ENCODE measurements around the gene PDE7B.
"Not testable (repeated sequence)": the region's sequence is repeated elsewhere in the genome, so short reads cannot be mapped to it uniquely, and the experiment has no call there.

Gene PDE7B

GRCh38 chr6:136102991-136103688 is 251.6 kb downstream of the PDE7B start:
- Mint-ChIP-seq H3K4me1 (ENCODE audit: low read depth) (no peaks in the 10 kb centered on the region), H3K27ac (no peak overlapping the region), H3K27me3 (peaks cover 2% of the 10 kb centered on the region), H3K9me3 (ENCODE audit: low read depth) (no peaks in the 10 kb centered on the region), H3K36me3 (no peaks in the 10 kb centered on the region), H3K4me3 (no peak overlapping the region)

- no peaks in the 10 kb centered on the region for H3K4me1 Mint-ChIP-seq (ENCODE audit: low read depth)
- no peak overlapping the region for H3K4me3 Mint-ChIP-seq
- peaks cover 2% of the 10 kb centered on the region for H3K27me3 Mint-ChIP-seq
- H3K27ac Mint-ChIP-seq, result no peak overlapping the region
- no peaks in the 10 kb centered on the region for H3K9me3 Mint-ChIP-seq (ENCODE audit: low read depth)
- H3K36me3 Mint-ChIP-seq, result no peaks in the 10 kb centered on the region
Measured at GRCh38 chr6:136103763-136104311, 252.3 kb downstream of the PDE7B start.

- Mint-ChIP-seq H3K4me1 (ENCODE audit: low read depth) (no peaks in the 10 kb centered on the region), H3K36me3 (no peaks in the 10 kb centered on the region), H3K27me3 (peaks cover 2% of the 10 kb centered on the region), H3K9me3 (ENCODE audit: low read depth) (no peaks in the 10 kb centered on the region), H3K27ac (no peak overlapping the region), H3K4me3 (no peak overlapping the region)
Measured at GRCh38 chr6:136104556-136104955, 253.1 kb downstream of the PDE7B start.

DNA sequence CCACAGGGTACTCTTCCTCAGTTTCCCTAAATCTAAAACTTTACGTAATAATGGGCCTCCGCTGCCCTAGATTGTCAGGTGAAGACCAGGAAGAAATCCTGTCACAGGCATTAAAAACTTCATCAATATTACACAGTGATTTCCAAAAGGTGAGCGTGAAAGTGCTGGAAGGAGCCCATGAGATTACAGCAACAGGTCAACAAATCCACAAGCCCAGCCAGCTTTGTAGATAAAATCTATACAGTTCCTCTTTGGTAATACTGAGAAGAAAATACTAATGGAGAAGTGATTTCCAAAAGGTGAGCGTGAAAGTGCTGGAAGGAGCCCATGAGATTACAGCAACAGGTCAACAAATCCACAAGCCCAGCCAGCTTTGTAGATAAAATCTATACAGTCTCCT is 254.3 kb downstream of the PDE7B start:
- not testable (repeated sequence) for H3K9me3 Mint-ChIP-seq (ENCODE audit: low read depth); H3K4me3 Mint-ChIP-seq; H3K27ac Mint-ChIP-seq; H3K27me3 Mint-ChIP-seq; H3K4me1 Mint-ChIP-seq (ENCODE audit: low read depth); H3K36me3 Mint-ChIP-seq

DNA sequence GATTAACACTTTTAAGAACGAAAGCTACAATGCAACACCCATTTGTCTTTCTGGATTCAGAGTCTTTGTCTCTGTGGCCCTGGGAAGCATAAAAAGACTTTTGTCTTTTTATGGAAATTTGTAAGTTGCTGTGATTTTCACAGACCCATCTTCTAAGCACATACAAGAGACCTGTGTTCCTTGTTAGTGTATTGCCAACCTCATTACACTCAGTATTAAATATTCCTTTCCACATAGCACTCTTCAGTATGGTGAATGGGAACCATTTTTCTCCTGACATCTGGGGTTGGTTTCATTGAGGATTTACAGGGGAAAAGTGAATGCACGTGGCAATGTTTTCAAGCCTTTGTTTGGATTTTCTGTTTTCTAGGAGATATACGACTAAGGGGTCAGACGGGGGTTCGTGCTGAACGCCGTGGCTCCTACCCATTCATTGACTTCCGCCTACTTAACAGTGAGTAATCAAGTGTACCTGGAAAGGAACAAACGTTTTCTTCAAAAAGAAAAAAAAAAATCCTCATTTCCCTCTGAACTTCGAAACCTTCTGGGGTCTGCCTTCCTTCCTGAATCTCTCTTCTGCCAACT is 257.0 kb downstream of the PDE7B start:
- H3K4me1 Mint-ChIP-seq (ENCODE audit: low read depth), result no peaks in the 10 kb centered on the region
- no peak overlapping the region for H3K27ac Mint-ChIP-seq
- H3K4me3 Mint-ChIP-seq, result no peak overlapping the region
- H3K36me3 Mint-ChIP-seq, result no peaks in the 10 kb centered on the region
- no peaks in the 10 kb centered on the region for H3K9me3 Mint-ChIP-seq (ENCODE audit: low read depth)
- peaks cover 2% of the 10 kb centered on the region for H3K27me3 Mint-ChIP-seq

DNA sequence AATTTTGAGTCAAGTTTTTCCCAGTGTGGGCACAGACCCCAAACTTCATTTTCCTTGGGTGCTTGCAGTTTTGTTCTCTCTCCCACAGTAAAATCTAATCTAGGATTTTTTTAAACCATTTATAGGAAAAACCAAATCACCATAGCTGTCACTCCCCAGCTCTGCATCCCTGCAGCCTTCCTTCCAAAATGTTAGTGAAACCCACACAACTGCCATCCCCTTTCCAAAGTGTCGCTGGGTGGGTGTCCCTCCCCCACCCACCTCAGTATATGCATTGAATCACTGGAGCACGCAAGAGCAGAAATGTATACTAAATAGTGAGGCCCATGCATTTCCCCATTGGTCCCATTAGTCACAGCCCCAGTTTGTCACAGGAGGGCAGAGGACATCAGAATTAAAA is 260.3 kb downstream of the PDE7B start:
- no peaks in the 10 kb centered on the region for H3K36me3 Mint-ChIP-seq
- H3K4me1 Mint-ChIP-seq (ENCODE audit: low read depth), result no peaks in the 10 kb centered on the region
- H3K9me3 Mint-ChIP-seq (ENCODE audit: low read depth), result no peaks in the 10 kb centered on the region
- H3K27me3 Mint-ChIP-seq, result peaks cover 2% of the 10 kb centered on the region
- no peak overlapping the region for H3K27ac Mint-ChIP-seq
- no peak overlapping the region for H3K4me3 Mint-ChIP-seq

GRCh38 chr6:136112262-136112661 is 260.8 kb downstream of the PDE7B start:
- H3K4me1 Mint-ChIP-seq (ENCODE audit: low read depth), result no peaks in the 10 kb centered on the region
- H3K36me3 Mint-ChIP-seq, result no peaks in the 10 kb centered on the region
- peaks cover 2% of the 10 kb centered on the region for H3K27me3 Mint-ChIP-seq
- H3K9me3 Mint-ChIP-seq (ENCODE audit: low read depth), result no peaks in the 10 kb centered on the region
- H3K27ac Mint-ChIP-seq, result no peak overlapping the region
- no peak overlapping the region for H3K4me3 Mint-ChIP-seq

GRCh38 chr6:136113736-136114173 is 262.3 kb downstream of the PDE7B start:
- Mint-ChIP-seq H3K27ac (no peak overlapping the region), H3K36me3 (no peaks in the 10 kb centered on the region), H3K9me3 (ENCODE audit: low read depth) (no peaks in the 10 kb centered on the region), H3K27me3 (peaks cover 2% of the 10 kb centered on the region), H3K4me3 (no peak overlapping the region), H3K4me1 (ENCODE audit: low read depth) (no peaks in the 10 kb centered on the region)

- no peak overlapping the region for H3K27ac Mint-ChIP-seq
- peaks cover 2% of the 10 kb centered on the region for H3K27me3 Mint-ChIP-seq
- no peaks in the 10 kb centered on the region for H3K4me1 Mint-ChIP-seq (ENCODE audit: low read depth)
- no peaks in the 10 kb centered on the region for H3K9me3 Mint-ChIP-seq (ENCODE audit: low read depth)
- no peak overlapping the region for H3K4me3 Mint-ChIP-seq
- H3K36me3 Mint-ChIP-seq, result no peaks in the 10 kb centered on the region
Measured at GRCh38 chr6:136114661-136115060, 263.2 kb downstream of the PDE7B start.

DNA sequence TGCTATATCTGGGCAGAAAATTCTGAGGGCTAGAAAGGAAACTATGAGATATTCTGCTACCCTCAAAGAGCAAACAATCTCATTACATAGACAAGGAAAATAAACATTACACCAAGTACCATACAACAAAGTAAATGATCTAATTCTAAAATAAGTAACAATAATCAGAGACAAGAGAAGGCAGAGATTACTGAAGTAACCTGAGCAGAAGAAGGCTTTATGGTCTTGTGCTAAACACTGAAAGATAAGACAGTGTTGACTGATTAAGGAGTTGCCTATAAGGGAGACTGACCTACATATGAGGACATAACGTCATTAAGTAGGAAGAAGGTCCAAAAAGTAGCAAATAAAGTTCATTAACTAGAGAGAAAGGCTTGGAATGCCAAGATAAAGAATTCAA is 264.4 kb downstream of the PDE7B start:
- Mint-ChIP-seq H3K36me3 (no peaks in the 10 kb centered on the region), H3K9me3 (ENCODE audit: low read depth) (no peaks in the 10 kb centered on the region), H3K27me3 (peaks cover under 1% of the 10 kb centered on the region), H3K4me1 (ENCODE audit: low read depth) (no peaks in the 10 kb centered on the region), H3K27ac (no peak overlapping the region), H3K4me3 (no peak overlapping the region)

- Mint-ChIP-seq H3K27ac (no peak overlapping the region), H3K4me1 (ENCODE audit: low read depth) (no peaks in the 10 kb centered on the region), H3K36me3 (no peaks in the 10 kb centered on the region), H3K4me3 (no peak overlapping the region), H3K27me3 (no peaks in the 10 kb centered on the region), H3K9me3 (ENCODE audit: low read depth) (no peaks in the 10 kb centered on the region)
Measured at GRCh38 chr6:136117081-136117480, 265.6 kb downstream of the PDE7B start.

- Mint-ChIP-seq H3K9me3 (ENCODE audit: low read depth) (no peaks in the 10 kb centered on the region), H3K4me3 (no peak overlapping the region), H3K27ac (no peak overlapping the region), H3K27me3 (no peaks in the 10 kb centered on the region), H3K36me3 (no peaks in the 10 kb centered on the region), H3K4me1 (ENCODE audit: low read depth) (no peaks in the 10 kb centered on the region)
Measured at GRCh38 chr6:136118787-136119186, 267.3 kb downstream of the PDE7B start.

DNA sequence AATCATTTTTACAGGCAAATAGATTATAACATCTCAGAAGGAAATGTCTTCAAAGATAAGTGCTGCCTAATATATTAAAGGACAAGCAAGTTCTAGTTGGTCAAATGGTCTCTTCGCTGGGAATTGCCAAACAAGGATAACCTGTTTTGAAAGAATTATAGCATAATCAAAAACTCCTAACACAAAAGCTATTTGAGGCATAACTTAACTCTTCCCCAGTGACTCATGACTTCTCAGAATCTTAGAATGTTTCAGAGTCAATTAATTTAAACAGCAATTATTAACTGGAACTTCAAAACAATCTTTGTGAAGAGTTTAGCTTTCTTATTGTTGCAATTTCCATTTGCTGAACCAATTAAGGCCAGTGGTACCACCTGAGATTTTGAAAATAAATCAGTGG is 272.0 kb downstream of the PDE7B start:
- Mint-ChIP-seq H3K27ac (no peak overlapping the region), H3K27me3 (peaks cover 2% of the 10 kb centered on the region), H3K9me3 (ENCODE audit: low read depth) (no peaks in the 10 kb centered on the region), H3K4me3 (no peak overlapping the region), H3K4me1 (ENCODE audit: low read depth) (no peaks in the 10 kb centered on the region), H3K36me3 (no peaks in the 10 kb centered on the region)

GRCh38 chr6:136125585-136125984 is 274.1 kb downstream of the PDE7B start:
- Mint-ChIP-seq H3K9me3 (ENCODE audit: low read depth) (peaks cover 3% of the 10 kb centered on the region), H3K4me1 (ENCODE audit: low read depth) (no peaks in the 10 kb centered on the region), H3K27ac (no peak overlapping the region), H3K4me3 (no peak overlapping the region), H3K36me3 (no peaks in the 10 kb centered on the region), H3K27me3 (peaks cover 4% of the 10 kb centered on the region)

DNA sequence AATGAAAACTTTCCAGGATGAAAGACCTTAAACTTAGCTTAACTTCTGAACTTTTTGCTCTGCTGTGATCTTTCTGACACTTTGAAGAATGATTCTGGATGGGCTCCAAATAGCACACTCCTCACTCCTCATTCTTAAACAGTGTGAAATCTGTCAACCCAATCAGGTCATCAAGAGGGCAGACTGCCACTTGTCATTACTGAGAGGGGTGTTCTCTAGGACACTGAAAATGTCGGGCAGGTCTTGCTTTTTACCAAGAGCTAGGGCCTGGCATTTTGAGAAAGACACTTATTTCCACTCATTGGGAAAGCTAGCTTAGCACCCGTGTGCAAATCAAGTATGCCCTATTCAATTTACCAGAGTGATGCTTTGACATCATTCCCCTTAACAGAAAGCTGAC is 276.4 kb downstream of the PDE7B start:
- H3K36me3 Mint-ChIP-seq, result no peaks in the 10 kb centered on the region
- H3K27me3 Mint-ChIP-seq, result peaks cover 5% of the 10 kb centered on the region
- H3K4me1 Mint-ChIP-seq (ENCODE audit: low read depth), result no peaks in the 10 kb centered on the region
- H3K27ac Mint-ChIP-seq, result no peak overlapping the region
- peaks cover 4% of the 10 kb centered on the region for H3K9me3 Mint-ChIP-seq (ENCODE audit: low read depth)
- no peak overlapping the region for H3K4me3 Mint-ChIP-seq

- Mint-ChIP-seq H3K9me3 (ENCODE audit: low read depth) (peaks cover 4% of the 10 kb centered on the region), H3K27me3 (peaks cover 5% of the 10 kb centered on the region), H3K4me1 (ENCODE audit: low read depth) (no peaks in the 10 kb centered on the region), H3K4me3 (no peak overlapping the region), H3K36me3 (no peaks in the 10 kb centered on the region), H3K27ac (no peak overlapping the region)
Measured at GRCh38 chr6:136129365-136129764, 277.9 kb downstream of the PDE7B start.

All from activated naive CD8-positive, alpha-beta T cell (primary cell).